Upper lobe of left lung (tissue), 6 donors: ENCODE results near the gene DNLZ. TPM values are rescaled to one million over a fixed set of nuclear protein-coding genes. Genes with fewer than 3 reads are reported as not detected.

Source experiments
- ATAC-seq, 2 donors: fragments of 200-7000 bp; cut with Tn5 transposase; one replicate each; pipeline ENCODE4 v1.9.1; 2022; ENCODE audit warnings: mild to moderate bottlenecking in 2 of 2, moderate library complexity in 2 of 2; ENCODE audit not compliant: low FRiP score in 2 of 2
- DNase-seq, 2 donors: peaks; one replicate each; pipeline ENCODE4 v3.0.0-alpha.2; 2019 to 2020
- H3K27ac ChIP-seq, 4 donors: fragments of 200-600 bp; sonication (generic); one replicate each; pipeline ENCODE4 v1.5.1; 2016 to 2019
- H3K27me3 ChIP-seq, 4 donors: fragments of 200-600 bp; sonication (generic); one replicate each; pipeline ENCODE4 v1.5.1; 2017 to 2019
- H3K36me3 ChIP-seq, 4 donors: fragments of 200-600 bp; sonication (generic); one replicate each; pipeline ENCODE4 v1.5.1; 2016 to 2019
- H3K4me1 ChIP-seq, 4 donors: fragments of 200-600 bp; sonication (generic); one replicate each; pipeline ENCODE4 v1.5.1; 2018 to 2019
- H3K4me3 ChIP-seq, 4 donors: fragments of 200-600 bp; sonication (generic); one replicate each; pipeline ENCODE4 v1.5.1; 2017 to 2019; ENCODE audit warnings: mild to moderate bottlenecking in 2 of 4, moderate library complexity in 1 of 4
- H3K9me3 ChIP-seq, 4 donors: fragments of 200-600 bp; sonication (generic); one replicate each; pipeline ENCODE4 v1.5.1; 2018 to 2019
- EP300 ChIP-seq, 4 donors: sonication (generic); formaldehyde crosslinking; IDR thresholded peaks; one replicate each; pipeline ENCODE4 v1.5.1; 2017; ENCODE audit warnings: antibody characterized with exemption in 4 of 4, control low read depth in 2 of 4
- POLR2A ChIP-seq, 4 donors: fragments of 450-650 bp; IDR thresholded peaks; one replicate each; pipeline ENCODE4 v1.5.1; 2016 to 2017; ENCODE audit warnings: antibody characterized with exemption in 4 of 4, mild to moderate bottlenecking in 2 of 4
- POLR2AphosphoS5 ChIP-seq, 2 donors: sonication (generic); formaldehyde crosslinking; IDR thresholded peaks; one replicate each; pipeline ENCODE4 v1.5.1; 2017; ENCODE audit warnings: antibody characterized with exemption in 2 of 2
- WGBS, 2 donors: methylation state at CpG; one replicate each; pipeline ENCODE4 v1.1.5; 2017 to 2018; 5-methylcytosine and 5-hydroxymethylcytosine counted together
- total RNA-seq, 6 donors: library from RNA; depleted of rRNA in 4 of 6; stranded (reverse); fragments of >200 nt in 4 of 6; gene quantifications; one replicate each; pipeline versions ENCODE4 v1.1.0 to v1.2.1, GENCODE V29; 2016 to 2021
- TF ChIP-seq, protein P1 (sequence below), 6 experiments: fragments of 450-650 bp in 4 of 6; fragments of 200-600 bp in 2 of 6; sonication (generic) in 2 of 6; IDR thresholded peaks; one replicate each; pipeline ENCODE4 v1.5.1; 2016 to 2019; ENCODE audit warnings: antibody characterized with exemption in 6 of 6
- donor health status: DM: no; HTN: no; CAD: no; lungs with moderate emphysema.
- donor health status: DM: no; HTN: yes; CAD: no; lungs with severe emphysema.

The DNLZ gene
- total RNA-seq, 6 donors from 2014 or later, result 5.2 to 35.9 (median 19.4) TPM

DNA sequence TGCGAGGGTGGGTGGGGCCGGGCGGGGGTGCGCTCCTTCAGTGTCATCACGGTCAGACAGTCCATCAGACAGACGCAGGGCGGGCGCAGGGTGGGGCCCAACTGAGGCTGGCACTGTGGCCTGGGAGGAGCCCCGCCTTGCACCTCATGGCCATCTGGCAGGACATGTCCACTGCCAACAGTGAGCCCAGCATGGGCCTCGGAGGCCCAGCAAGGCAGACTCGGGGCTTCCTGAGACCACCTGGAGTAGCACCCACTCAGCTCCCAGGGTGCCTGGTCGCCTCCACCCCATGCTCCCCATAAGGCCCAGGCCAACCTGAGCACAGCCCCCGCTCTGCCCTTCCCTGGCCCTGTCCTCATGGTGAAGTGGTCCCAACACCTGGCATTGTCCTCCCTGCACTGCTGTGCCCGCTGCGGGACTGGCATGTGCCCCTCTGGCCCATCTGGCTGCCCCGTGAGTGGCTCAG lies 44.7 kb downstream of the DNLZ start:
- Histone ChIP-seq H3K27ac (no peak overlapping the region), H3K36me3 (no peaks in the 10 kb centered on the region), H3K4me1 (no peaks in the 10 kb centered on the region), H3K4me3 (no peak overlapping the region), H3K9me3 (peaks cover 0 to 13% (median 9%) of the 10 kb centered on the region in 4 donors), H3K27me3 (no peaks in the 10 kb centered on the region)
- peak in 1 of 2 donors; percentile 6 for ATAC-seq
- DNase-seq, result peak in 1 of 2 donors; percentile 69
- WGBS, 2 donors, result 83% methylated on average over 12 of the region's 16 CpGs; no CpG with 5 or more reads in 1 of the 2 donors
- TF ChIP-seq, protein P1, sequence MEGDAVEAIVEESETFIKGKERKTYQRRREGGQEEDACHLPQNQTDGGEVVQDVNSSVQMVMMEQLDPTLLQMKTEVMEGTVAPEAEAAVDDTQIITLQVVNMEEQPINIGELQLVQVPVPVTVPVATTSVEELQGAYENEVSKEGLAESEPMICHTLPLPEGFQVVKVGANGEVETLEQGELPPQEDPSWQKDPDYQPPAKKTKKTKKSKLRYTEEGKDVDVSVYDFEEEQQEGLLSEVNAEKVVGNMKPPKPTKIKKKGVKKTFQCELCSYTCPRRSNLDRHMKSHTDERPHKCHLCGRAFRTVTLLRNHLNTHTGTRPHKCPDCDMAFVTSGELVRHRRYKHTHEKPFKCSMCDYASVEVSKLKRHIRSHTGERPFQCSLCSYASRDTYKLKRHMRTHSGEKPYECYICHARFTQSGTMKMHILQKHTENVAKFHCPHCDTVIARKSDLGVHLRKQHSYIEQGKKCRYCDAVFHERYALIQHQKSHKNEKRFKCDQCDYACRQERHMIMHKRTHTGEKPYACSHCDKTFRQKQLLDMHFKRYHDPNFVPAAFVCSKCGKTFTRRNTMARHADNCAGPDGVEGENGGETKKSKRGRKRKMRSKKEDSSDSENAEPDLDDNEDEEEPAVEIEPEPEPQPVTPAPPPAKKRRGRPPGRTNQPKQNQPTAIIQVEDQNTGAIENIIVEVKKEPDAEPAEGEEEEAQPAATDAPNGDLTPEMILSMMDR (IDR thresholded peaks at IDR 0.05), result no peak
- no peak for TF ChIP-seq EP300 (IDR thresholded peaks at IDR 0.05)
- TF ChIP-seq POLR2A (IDR thresholded peaks at IDR 0.05), result no peak
- no peak for TF ChIP-seq POLR2AphosphoS5 (IDR thresholded peaks at IDR 0.05)

- TF ChIP-seq POLR2AphosphoS5 (IDR thresholded peaks at IDR 0.05) (no peak), POLR2A (IDR thresholded peaks at IDR 0.05) (no peak), EP300 (IDR thresholded peaks at IDR 0.05) (no peak)
- TF ChIP-seq, protein P1 (IDR thresholded peaks at IDR 0.05), result no peak
- H3K9me3 ChIP-seq, result peaks cover 0 to 13% (median 9%) of the 10 kb centered on the region in 4 donors
- no peaks in the 10 kb centered on the region for H3K36me3 ChIP-seq
- no peak overlapping the region for H3K4me3 ChIP-seq
- H3K4me1 ChIP-seq, result no peaks in the 10 kb centered on the region
- DNase-seq (peak in 1 of 2 donors; percentile 70), ATAC-seq (peak in 1 of 2 donors; percentile 9)
- H3K27me3 ChIP-seq, result no peaks in the 10 kb centered on the region
- WGBS, 2 donors, result 75 to 79% methylated on average over 14 to 21 of the region's 21 CpGs
- H3K27ac ChIP-seq, result no peak overlapping the region
Measured at GRCh38 chr9:136318111-136318775, 45.3 kb downstream of the DNLZ start.

GRCh38 chr9:136317695-136318094 lies 45.8 kb downstream of the DNLZ start:
- Histone ChIP-seq H3K27ac (no peak overlapping the region), H3K4me1 (no peaks in the 10 kb centered on the region), H3K27me3 (no peaks in the 10 kb centered on the region), H3K36me3 (no peaks in the 10 kb centered on the region), H3K9me3 (peaks cover 0 to 13% (median 9%) of the 10 kb centered on the region in 4 donors), H3K4me3 (no peak overlapping the region)
- DNase-seq (peak in 1 of 2 donors; percentile 55), ATAC-seq (peak in 1 of 2 donors; percentile 30)
- WGBS, 2 donors, result 83 to 89% methylated on average over 5 to 16 of the region's 16 CpGs
- TF ChIP-seq POLR2A (IDR thresholded peaks at IDR 0.05) (no peak), POLR2AphosphoS5 (IDR thresholded peaks at IDR 0.05) (no peak), EP300 (IDR thresholded peaks at IDR 0.05) (no peak)
- TF ChIP-seq, protein P1 (IDR thresholded peaks at IDR 0.05), result no peak

DNA sequence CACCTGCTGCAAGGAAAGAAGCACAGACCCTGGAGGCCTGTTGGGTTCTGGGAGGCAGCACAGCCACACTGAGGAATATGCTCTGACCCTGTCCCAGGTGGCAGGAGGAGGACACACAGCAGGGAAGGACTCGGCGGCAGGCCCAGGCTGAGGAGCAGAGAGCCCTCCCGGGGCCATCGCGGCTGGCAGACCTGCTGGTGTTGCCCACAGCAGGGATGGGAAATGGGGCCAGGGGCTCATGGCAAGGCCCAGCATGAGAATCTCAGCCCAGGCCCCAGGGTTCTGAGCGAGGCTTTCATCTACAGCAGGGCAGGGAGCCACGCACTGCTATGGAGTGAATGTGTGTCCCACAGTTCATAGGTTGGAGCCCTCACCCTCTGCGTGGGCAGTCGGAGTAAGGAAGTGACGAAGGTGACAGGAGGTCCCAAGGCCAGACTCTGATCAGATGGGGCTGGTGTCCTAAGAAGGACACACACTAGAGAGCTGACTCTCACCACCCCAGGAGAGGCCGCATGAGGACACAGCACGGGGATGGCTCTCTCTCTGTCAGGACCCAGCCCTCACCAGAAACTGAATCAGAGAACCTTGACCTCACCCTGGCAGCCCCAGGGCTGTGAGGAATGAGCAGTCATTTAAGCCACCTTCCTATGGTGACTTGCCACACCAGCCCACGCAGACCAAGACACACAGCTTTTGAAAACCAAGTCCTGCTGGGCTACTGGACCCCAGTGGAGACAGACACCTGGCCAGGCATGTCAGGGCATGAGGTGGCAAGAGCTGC lies 46.5 kb downstream of the DNLZ start:
- ATAC-seq, result no peak
- WGBS, 2 donors, result 69 to 84% methylated on average over 5 to 13 of the region's 13 CpGs

More for the DNA sequence above, 46.5 kb downstream of the DNLZ start:
- Histone ChIP-seq H3K27me3 (no peaks in the 10 kb centered on the region), H3K36me3 (no peaks in the 10 kb centered on the region), H3K9me3 (peaks cover 0 to 13% (median 9%) of the 10 kb centered on the region in 4 donors), H3K4me1 (no peaks in the 10 kb centered on the region), H3K27ac (no peak overlapping the region), H3K4me3 (no peak overlapping the region)
- peak in 1 of 2 donors; percentile 74 for DNase-seq
- TF ChIP-seq EP300 (IDR thresholded peaks at IDR 0.05) (no peak), POLR2AphosphoS5 (IDR thresholded peaks at IDR 0.05) (no peak), POLR2A (IDR thresholded peaks at IDR 0.05) (no peak)
- TF ChIP-seq, protein P1 (IDR thresholded peaks at IDR 0.05), result no peak
